ENCODE measurements around the gene TRIM62. TPM values are rescaled to one million over a fixed set of nuclear protein-coding genes. Genes with fewer than 3 reads are reported as not detected.

The TRIM62 gene
- total RNA-seq, 1 experiment from 2014 or later, result 2.5 TPM

- ChIA-PET CTCF (no interaction called here), POLR2A (no interaction called here)
- no peaks in the 10 kb centered on the region for H3K9me3 Mint-ChIP-seq (ENCODE audit: unreplicated experiment)
- no peak for TF ChIP-seq CTCF (IDR thresholded peaks at IDR 0.05; ENCODE audit: insufficient read depth in 1 of 2, low read depth in 1 of 2, low read length in 1 of 2, severe bottlenecking in 1 of 2, unreplicated experiment in 1 of 2)
- H3K36me3 Mint-ChIP-seq (ENCODE audit: insufficient read depth, unreplicated experiment), result peaks cover 14% of the 10 kb centered on the region
- H3K27me3 Mint-ChIP-seq (ENCODE audit: insufficient read depth, unreplicated experiment), result no peaks in the 10 kb centered on the region
- intact Hi-C loops (cut with micrococcal nuclease; ENCODE audit: unreplicated experiment), result no loop called here
- Histone ChIP-seq H3K4me1 (peaks cover 2% of the 10 kb centered on the region; the same call in 1 of the 2 replicates), H3K27me3 (replicated peaks; ENCODE audit: control insufficient read depth, insufficient read depth, low read length) (no peaks in the 10 kb centered on the region), H3K36me3 (ENCODE audit: control insufficient read depth, insufficient read depth, low read length) (no peaks in the 10 kb centered on the region), H3K9me3 (no peaks in the 10 kb centered on the region), H3K4me3 (ENCODE audit: low read depth, low read length) (no peak overlapping the region)
- no TSS peak for BruUV-seq (replicated peaks)
- no peak overlapping the region for H3K27ac Mint-ChIP-seq (ENCODE audit: unreplicated experiment)
- no peak overlapping the region for H3K4me3 Mint-ChIP-seq (ENCODE audit: unreplicated experiment)
- H3K4me1 Mint-ChIP-seq (ENCODE audit: low read depth, unreplicated experiment), result no peaks in the 10 kb centered on the region
- no peak for DNase-seq
Measured at GRCh38 chr1:33176887-33177286, 5.0 kb downstream of the TRIM62 start.

DNA sequence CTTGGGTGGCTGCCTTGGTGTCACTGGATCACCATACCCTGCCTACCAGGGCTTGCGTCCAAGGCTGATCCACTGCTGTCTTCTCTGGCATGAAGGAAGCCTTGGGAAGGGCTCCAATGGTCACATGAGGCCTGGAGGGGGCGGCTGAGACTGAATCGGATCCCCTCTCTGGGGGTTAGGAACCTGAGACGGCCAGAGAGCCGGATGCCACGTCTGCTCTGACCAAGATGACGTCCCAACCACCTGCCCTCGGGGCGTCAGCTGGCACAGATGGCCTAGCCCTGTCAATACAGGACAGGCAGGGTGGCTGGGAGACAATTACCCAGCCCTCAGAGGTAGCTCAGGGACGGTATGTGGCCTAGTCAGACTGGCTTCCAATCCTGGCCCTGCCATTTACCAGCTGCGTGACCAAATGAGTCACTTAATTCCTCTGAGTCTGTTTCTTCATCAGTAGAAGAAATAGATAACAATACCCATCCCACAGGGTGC is 5.4 kb downstream of the TRIM62 start:
- no TSS peak for BruUV-seq (replicated peaks)
- Histone ChIP-seq H3K27me3 (replicated peaks; ENCODE audit: control insufficient read depth, insufficient read depth, low read length) (no peaks in the 10 kb centered on the region), H3K4me1 (peaks cover 2% of the 10 kb centered on the region; the same call in 1 of the 2 replicates), H3K36me3 (ENCODE audit: control insufficient read depth, insufficient read depth, low read length) (no peaks in the 10 kb centered on the region), H3K4me3 (ENCODE audit: low read depth, low read length) (no peak overlapping the region), H3K9me3 (no peaks in the 10 kb centered on the region)
- no peaks in the 10 kb centered on the region for H3K27me3 Mint-ChIP-seq (ENCODE audit: insufficient read depth, unreplicated experiment)
- peaks cover 10% of the 10 kb centered on the region for H3K36me3 Mint-ChIP-seq (ENCODE audit: insufficient read depth, unreplicated experiment)
- no peak overlapping the region for H3K27ac Mint-ChIP-seq (ENCODE audit: unreplicated experiment)
- ChIA-PET POLR2A (no interaction called here), CTCF (no interaction called here)
- intact Hi-C loops (cut with micrococcal nuclease; ENCODE audit: unreplicated experiment), result no loop called here
- H3K4me3 Mint-ChIP-seq (ENCODE audit: unreplicated experiment), result no peak overlapping the region
- H3K9me3 Mint-ChIP-seq (ENCODE audit: unreplicated experiment), result no peaks in the 10 kb centered on the region
- DNase-seq, result no peak
- no peak for TF ChIP-seq CTCF (IDR thresholded peaks at IDR 0.05; ENCODE audit: insufficient read depth in 1 of 2, low read depth in 1 of 2, low read length in 1 of 2, severe bottlenecking in 1 of 2, unreplicated experiment in 1 of 2)
- no peaks in the 10 kb centered on the region for H3K4me1 Mint-ChIP-seq (ENCODE audit: low read depth, unreplicated experiment)

GRCh38 chr1:33175865-33176264 is 6.0 kb downstream of the TRIM62 start:
- Histone ChIP-seq H3K4me3 (ENCODE audit: low read depth, low read length) (no peak overlapping the region), H3K4me1 (peaks cover 2% of the 10 kb centered on the region; the same call in 1 of the 2 replicates), H3K9me3 (no peaks in the 10 kb centered on the region), H3K36me3 (ENCODE audit: control insufficient read depth, insufficient read depth, low read length) (no peaks in the 10 kb centered on the region), H3K27me3 (replicated peaks; ENCODE audit: control insufficient read depth, insufficient read depth, low read length) (no peaks in the 10 kb centered on the region)
- no TSS peak for BruUV-seq (replicated peaks)
- Mint-ChIP-seq H3K4me1 (ENCODE audit: low read depth, unreplicated experiment) (no peaks in the 10 kb centered on the region), H3K27me3 (ENCODE audit: insufficient read depth, unreplicated experiment) (no peaks in the 10 kb centered on the region), H3K4me3 (ENCODE audit: unreplicated experiment) (no peak overlapping the region), H3K27ac (ENCODE audit: unreplicated experiment) (no peak overlapping the region), H3K9me3 (ENCODE audit: unreplicated experiment) (no peaks in the 10 kb centered on the region), H3K36me3 (ENCODE audit: insufficient read depth, unreplicated experiment) (peaks cover 5% of the 10 kb centered on the region)
- ChIA-PET CTCF (no interaction called here), POLR2A (no interaction called here)
- intact Hi-C loops (cut with micrococcal nuclease; ENCODE audit: unreplicated experiment), result no loop called here
- no peak for TF ChIP-seq CTCF (IDR thresholded peaks at IDR 0.05; ENCODE audit: insufficient read depth in 1 of 2, low read depth in 1 of 2, low read length in 1 of 2, severe bottlenecking in 1 of 2, unreplicated experiment in 1 of 2)
- DNase-seq, result no peak
